ENCODE results near the gene PC. TPM values are rescaled to one million over a fixed set of nuclear protein-coding genes. Genes with fewer than 3 reads are reported as not detected.

PC gene
- polyA plus RNA-seq, 1 donor (not counting 4 experiments of a cell fraction or from before 2014, with no cell fraction given) = 13.3 TPM

DNA sequence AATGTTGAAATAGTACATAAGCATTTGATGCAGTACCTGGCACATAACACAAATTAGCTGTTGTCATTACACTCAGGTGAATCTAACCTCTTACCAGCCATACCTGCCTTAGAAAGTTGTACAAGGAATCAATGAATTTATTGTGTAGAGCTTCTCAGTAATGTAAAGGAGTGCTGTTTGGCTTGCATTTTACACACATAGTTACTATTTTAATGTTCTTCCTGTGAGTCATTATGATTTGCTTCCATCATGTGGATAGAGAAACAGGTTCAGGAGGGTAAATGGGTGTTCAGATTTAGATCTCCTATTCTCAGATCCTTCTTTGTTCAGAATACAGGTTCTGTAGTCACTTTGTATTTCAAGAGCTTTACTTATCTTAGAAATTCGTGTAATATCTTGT, 142.5 kb downstream of the PC start:
- H3K9me3 ChIP-seq (ENCODE audit: control insufficient read depth, low read depth, low read length) = no peaks in the 10 kb centered on the region
- dilution Hi-C loops (cut with MboI; ENCODE audit: extremely low pct_ligation_motif_present, low sequenced_read_pairs) = no loop called here
- no peaks in the 10 kb centered on the region for H3K79me2 ChIP-seq (ENCODE audit: control insufficient read depth, insufficient read depth, low read length)
- H3K4me3 ChIP-seq (ENCODE audit: control insufficient read depth in 2 of 3, extremely low read depth in 1 of 3, insufficient read depth in 2 of 3, low read depth in 1 of 3, low read length in 3 of 3) = no peak overlapping the region
- H3K4me2 ChIP-seq (ENCODE audit: control insufficient read depth, extremely low read depth, insufficient read depth, low read depth, low read length) = peak overlapping the region; percentile 44
- no peak overlapping the region for H3K9ac ChIP-seq (ENCODE audit: control insufficient read depth, extremely low read depth, insufficient read depth, low read length)
- H3K27me3 ChIP-seq (ENCODE audit: control insufficient read depth, extremely low read depth, insufficient read depth, low read length) = no peaks in the 10 kb centered on the region
- TF ChIP-seq, protein P1, sequence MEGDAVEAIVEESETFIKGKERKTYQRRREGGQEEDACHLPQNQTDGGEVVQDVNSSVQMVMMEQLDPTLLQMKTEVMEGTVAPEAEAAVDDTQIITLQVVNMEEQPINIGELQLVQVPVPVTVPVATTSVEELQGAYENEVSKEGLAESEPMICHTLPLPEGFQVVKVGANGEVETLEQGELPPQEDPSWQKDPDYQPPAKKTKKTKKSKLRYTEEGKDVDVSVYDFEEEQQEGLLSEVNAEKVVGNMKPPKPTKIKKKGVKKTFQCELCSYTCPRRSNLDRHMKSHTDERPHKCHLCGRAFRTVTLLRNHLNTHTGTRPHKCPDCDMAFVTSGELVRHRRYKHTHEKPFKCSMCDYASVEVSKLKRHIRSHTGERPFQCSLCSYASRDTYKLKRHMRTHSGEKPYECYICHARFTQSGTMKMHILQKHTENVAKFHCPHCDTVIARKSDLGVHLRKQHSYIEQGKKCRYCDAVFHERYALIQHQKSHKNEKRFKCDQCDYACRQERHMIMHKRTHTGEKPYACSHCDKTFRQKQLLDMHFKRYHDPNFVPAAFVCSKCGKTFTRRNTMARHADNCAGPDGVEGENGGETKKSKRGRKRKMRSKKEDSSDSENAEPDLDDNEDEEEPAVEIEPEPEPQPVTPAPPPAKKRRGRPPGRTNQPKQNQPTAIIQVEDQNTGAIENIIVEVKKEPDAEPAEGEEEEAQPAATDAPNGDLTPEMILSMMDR (optimal IDR thresholded peaks at IDR 0.05 in 1 of 3, IDR thresholded peaks at IDR 0.05 in 1 of 3, conservative IDR thresholded peaks at IDR 0.05 in 1 of 3; ENCODE audit: extremely low read depth in 1 of 3, insufficient read depth in 2 of 3, low read length in 3 of 3) = no peak
- no peak for TF ChIP-seq EZH2 (IDR thresholded peaks at IDR 0.05; ENCODE audit: low read length)
- no peaks in the 10 kb centered on the region for H3K9me1 ChIP-seq (ENCODE audit: control insufficient read depth, extremely low read depth, insufficient read depth, low read length)
- FAIRE-seq (peak; percentile 67), DNase-seq (ENCODE audit: low read depth, low spot score) (no peak)
- H3K27ac ChIP-seq (ENCODE audit: control insufficient read depth, insufficient read depth, low read length) = peak overlapping the region; percentile 36
- H3K36me3 ChIP-seq (ENCODE audit: control insufficient read depth in 2 of 2, extremely low read depth in 1 of 2, insufficient read depth in 2 of 2, low read length in 2 of 2) = peaks cover 0 to 4% of the 10 kb centered on the region in 2 experiments
- H4K20me1 ChIP-seq (ENCODE audit: control insufficient read depth, extremely low read depth, insufficient read depth, low read length) = no peaks in the 10 kb centered on the region
- H3K4me1 ChIP-seq (ENCODE audit: control insufficient read depth, extremely low read depth, insufficient read depth, low read length) = peaks cover 14% of the 10 kb centered on the region
- H2AFZ ChIP-seq (ENCODE audit: control insufficient read depth, low read length) = no peak overlapping the region

- no peak for DNase-seq (ENCODE audit: low read depth, low spot score)
- no peaks in the 10 kb centered on the region for H4K20me1 ChIP-seq (ENCODE audit: control insufficient read depth, extremely low read depth, insufficient read depth, low read length)
- dilution Hi-C loops (cut with MboI; ENCODE audit: extremely low pct_ligation_motif_present, low sequenced_read_pairs) = no loop called here
- FAIRE-seq = no peak
- H3K9me3 ChIP-seq (ENCODE audit: control insufficient read depth, low read depth, low read length) = no peaks in the 10 kb centered on the region
- H3K4me3 ChIP-seq (ENCODE audit: control insufficient read depth in 2 of 3, extremely low read depth in 1 of 3, insufficient read depth in 2 of 3, low read depth in 1 of 3, low read length in 3 of 3) = no peak overlapping the region
- H2AFZ ChIP-seq (ENCODE audit: control insufficient read depth, low read length) = no peak overlapping the region
- peaks cover 14% of the 10 kb centered on the region for H3K4me1 ChIP-seq (ENCODE audit: control insufficient read depth, extremely low read depth, insufficient read depth, low read length)
- no peak overlapping the region for H3K9ac ChIP-seq (ENCODE audit: control insufficient read depth, extremely low read depth, insufficient read depth, low read length)
- H3K36me3 ChIP-seq (ENCODE audit: control insufficient read depth in 2 of 2, extremely low read depth in 1 of 2, insufficient read depth in 2 of 2, low read length in 2 of 2) = peaks cover 0 to 4% of the 10 kb centered on the region in 2 experiments
- H3K27me3 ChIP-seq (ENCODE audit: control insufficient read depth, extremely low read depth, insufficient read depth, low read length) = no peaks in the 10 kb centered on the region
- no peaks in the 10 kb centered on the region for H3K79me2 ChIP-seq (ENCODE audit: control insufficient read depth, insufficient read depth, low read length)
- H3K27ac ChIP-seq (ENCODE audit: control insufficient read depth, insufficient read depth, low read length) = no peak overlapping the region
- no peak overlapping the region for H3K4me2 ChIP-seq (ENCODE audit: control insufficient read depth, extremely low read depth, insufficient read depth, low read depth, low read length)
- no peaks in the 10 kb centered on the region for H3K9me1 ChIP-seq (ENCODE audit: control insufficient read depth, extremely low read depth, insufficient read depth, low read length)
- TF ChIP-seq EZH2 (IDR thresholded peaks at IDR 0.05; ENCODE audit: low read length) = no peak
- TF ChIP-seq, protein P1 (optimal IDR thresholded peaks at IDR 0.05 in 1 of 3, IDR thresholded peaks at IDR 0.05 in 1 of 3, conservative IDR thresholded peaks at IDR 0.05 in 1 of 3; ENCODE audit: extremely low read depth in 1 of 3, insufficient read depth in 2 of 3, low read length in 3 of 3) = no peak
These were observed 143.5 kb downstream of the PC start for GRCh38 chr11:66814678-66815077.
